Chondrocyte (in vitro differentiated cells): ENCODE data around the gene SPATA19. TPM values are rescaled to one million over a fixed set of nuclear protein-coding genes. Genes with fewer than 3 reads are reported as not detected.

Experiments used
- DNase-seq: peaks from one replicate; pipeline ENCODE4 v3.0.0; 2021; ENCODE audit warnings: mixed read lengths, low spot score
- H3K27ac Mint-ChIP-seq: one replicate; pipeline ENCODE4 v1.8.0; 2021; ENCODE audit warnings: mild to moderate bottlenecking, moderate library complexity, mixed read lengths; ENCODE audit not compliant: unreplicated experiment
- H3K27me3 Mint-ChIP-seq: 2 replicates; pipeline ENCODE4 v1.8.0; 2021; ENCODE audit warnings: low read depth, mixed read lengths
- H3K36me3 Mint-ChIP-seq: 2 replicates; pipeline ENCODE4 v1.8.0; 2021; ENCODE audit warnings: low read depth, mixed read lengths
- H3K4me1 Mint-ChIP-seq: 2 replicates; pipeline ENCODE4 v1.8.0; 2021; ENCODE audit warnings: low read depth, mild to moderate bottlenecking, mixed read lengths
- H3K4me3 Mint-ChIP-seq: one replicate; pipeline ENCODE4 v1.8.0; 2021; ENCODE audit warnings: mild to moderate bottlenecking, moderate library complexity, mixed read lengths; ENCODE audit not compliant: unreplicated experiment
- H3K9me3 Mint-ChIP-seq: 2 replicates; pipeline ENCODE4 v1.8.0; 2021; ENCODE audit warnings: low read depth, mixed read lengths
- total RNA-seq: library from RNA; stranded (reverse); gene quantifications from 3 replicates; pipeline ENCODE4 v1.2.1, GENCODE V29; 2021
- TF ChIP-seq, protein P1 (sequence below): fragments of 200-600 bp; sonication (generic); IDR thresholded peaks from 2 replicates; pipeline ENCODE4 v1.5.0; 2021; ENCODE audit warnings: antibody characterized with exemption, mild to moderate bottlenecking, moderate library complexity

Gene SPATA19
- total RNA-seq, 1 donor from 2014 or later = not detected

- H3K36me3 Mint-ChIP-seq = no peaks in the 10 kb centered on the region
- H3K9me3 Mint-ChIP-seq = peaks cover 14% of the 10 kb centered on the region
- H3K27ac Mint-ChIP-seq = no peak overlapping the region
- TF ChIP-seq, protein P1, sequence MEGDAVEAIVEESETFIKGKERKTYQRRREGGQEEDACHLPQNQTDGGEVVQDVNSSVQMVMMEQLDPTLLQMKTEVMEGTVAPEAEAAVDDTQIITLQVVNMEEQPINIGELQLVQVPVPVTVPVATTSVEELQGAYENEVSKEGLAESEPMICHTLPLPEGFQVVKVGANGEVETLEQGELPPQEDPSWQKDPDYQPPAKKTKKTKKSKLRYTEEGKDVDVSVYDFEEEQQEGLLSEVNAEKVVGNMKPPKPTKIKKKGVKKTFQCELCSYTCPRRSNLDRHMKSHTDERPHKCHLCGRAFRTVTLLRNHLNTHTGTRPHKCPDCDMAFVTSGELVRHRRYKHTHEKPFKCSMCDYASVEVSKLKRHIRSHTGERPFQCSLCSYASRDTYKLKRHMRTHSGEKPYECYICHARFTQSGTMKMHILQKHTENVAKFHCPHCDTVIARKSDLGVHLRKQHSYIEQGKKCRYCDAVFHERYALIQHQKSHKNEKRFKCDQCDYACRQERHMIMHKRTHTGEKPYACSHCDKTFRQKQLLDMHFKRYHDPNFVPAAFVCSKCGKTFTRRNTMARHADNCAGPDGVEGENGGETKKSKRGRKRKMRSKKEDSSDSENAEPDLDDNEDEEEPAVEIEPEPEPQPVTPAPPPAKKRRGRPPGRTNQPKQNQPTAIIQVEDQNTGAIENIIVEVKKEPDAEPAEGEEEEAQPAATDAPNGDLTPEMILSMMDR = no peak
- H3K4me3 Mint-ChIP-seq = no peak overlapping the region
- no peak for DNase-seq
- H3K27me3 Mint-ChIP-seq = peaks cover 19% of the 10 kb centered on the region
- no peaks in the 10 kb centered on the region for H3K4me1 Mint-ChIP-seq
These were observed 1.8 kb downstream of the SPATA19 start for GRCh38 chr11:133843454-133843987.

GRCh38 chr11:133842730-133843129, 2.6 kb downstream of the SPATA19 start:
- peaks cover 19% of the 10 kb centered on the region for H3K27me3 Mint-ChIP-seq
- TF ChIP-seq, protein P1 = no peak
- DNase-seq = no peak
- H3K4me1 Mint-ChIP-seq = no peaks in the 10 kb centered on the region
- no peaks in the 10 kb centered on the region for H3K36me3 Mint-ChIP-seq
- H3K9me3 Mint-ChIP-seq = peaks cover 12% of the 10 kb centered on the region
- H3K4me3 Mint-ChIP-seq = no peak overlapping the region
- H3K27ac Mint-ChIP-seq = no peak overlapping the region

DNA sequence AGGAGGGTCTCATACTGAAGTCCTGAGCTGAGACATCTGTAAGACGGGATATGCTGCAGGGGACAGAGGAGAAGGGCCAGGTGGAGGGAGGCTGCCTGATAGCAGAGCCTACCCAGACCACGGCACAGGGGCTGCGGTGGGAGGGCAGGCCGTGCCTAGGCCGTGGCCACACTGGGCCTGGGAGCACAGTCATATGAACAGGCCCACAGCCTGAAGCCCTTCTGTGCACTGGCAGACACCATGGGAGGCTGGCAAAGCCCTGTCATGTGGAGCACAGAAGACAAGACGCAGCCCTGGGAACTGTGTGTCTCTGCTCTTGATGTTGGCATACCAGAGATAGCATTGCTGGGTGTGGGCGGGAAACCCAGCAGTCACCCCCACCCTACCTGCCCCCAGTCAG, 3.3 kb downstream of the SPATA19 start:
- Mint-ChIP-seq H3K36me3 (no peaks in the 10 kb centered on the region), H3K9me3 (peaks cover 12% of the 10 kb centered on the region), H3K27ac (no peak overlapping the region), H3K4me1 (no peaks in the 10 kb centered on the region), H3K27me3 (peaks cover 19% of the 10 kb centered on the region), H3K4me3 (no peak overlapping the region)
- DNase-seq = no peak
- TF ChIP-seq, protein P1 = no peak

GRCh38 chr11:133841279-133842043, 3.9 kb downstream of the SPATA19 start:
- DNase-seq = no peak
- Mint-ChIP-seq H3K27me3 (peaks cover 17% of the 10 kb centered on the region), H3K36me3 (no peaks in the 10 kb centered on the region), H3K27ac (no peak overlapping the region), H3K4me1 (no peaks in the 10 kb centered on the region), H3K4me3 (no peak overlapping the region), H3K9me3 (peaks cover 9% of the 10 kb centered on the region)
- TF ChIP-seq, protein P1 = no peak

DNA sequence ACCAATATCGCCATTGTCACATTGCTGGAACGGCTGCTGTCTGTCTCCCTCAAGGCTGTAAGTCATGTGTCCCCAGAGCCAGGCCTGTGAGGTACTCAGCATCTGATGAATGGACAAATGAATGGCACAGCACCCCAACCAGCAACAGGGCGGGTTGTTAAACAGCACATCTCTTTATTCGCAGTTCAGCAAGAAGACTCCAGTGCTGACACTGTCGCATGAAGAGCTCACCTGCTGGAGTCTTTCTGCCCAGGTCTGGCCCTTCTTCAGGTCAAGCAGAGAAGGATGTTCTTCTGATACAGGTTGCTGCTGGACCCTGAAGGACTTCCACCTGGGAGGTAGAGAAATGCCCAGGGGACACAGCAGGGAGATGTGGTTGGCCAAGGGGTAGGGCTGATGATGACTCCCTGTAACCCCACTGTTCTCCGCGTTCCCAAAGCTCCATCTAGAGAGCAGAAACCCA, 4.8 kb downstream of the SPATA19 start:
- Mint-ChIP-seq H3K4me1 (no peaks in the 10 kb centered on the region), H3K4me3 (no peak overlapping the region), H3K9me3 (peaks cover 5% of the 10 kb centered on the region), H3K27ac (no peak overlapping the region), H3K27me3 (peaks cover 17% of the 10 kb centered on the region), H3K36me3 (no peaks in the 10 kb centered on the region)
- TF ChIP-seq, protein P1 = no peak
- no peak for DNase-seq
